Mucosa of gallbladder (tissue), 1 donor: Measurements from ENCODE around the gene ALDH1A2. TPM values are rescaled to one million over a fixed set of nuclear protein-coding genes. Genes with fewer than 3 reads are reported as not detected.

Experiments used
- total RNA-seq: library from RNA; stranded (reverse); gene quantifications from one replicate; pipeline ENCODE4 v1.2.1, GENCODE V29; 2021
- donor health status: DM: no; HTN: no; CAD: no.

ALDH1A2 gene
- total RNA-seq, 1 donor from 2014 or later, result 134 TPM

Other genes starting within 250 kb of the ALDH1A2 start
- 0.35 TPM for gene AQP9, start 72.7 kb upstream of the ALDH1A2 start, total RNA-seq